HepG2 (cell line): ENCODE results near the gene MYOT. TPM values are rescaled to one million over a fixed set of nuclear protein-coding genes. Genes with fewer than 3 reads are reported as not detected.

Experiments
- ATAC-seq: fragments of 200-7000 bp; cut with Tn5 transposase; 3 replicates; pipeline ENCODE4 v1.9.1; 2020; ENCODE audit warnings: mild to moderate bottlenecking, moderate library complexity
- BruUV-seq: library from RNA; stranded (reverse); fragments of 400-500 nt; replicated peaks from 2 replicates; lab custom pipeline; 2021; lab: Mats Ljungman, UMichigan
- CTCF ChIA-PET: fragments of 300-600 bp; formaldehyde crosslinking; extraction: SDS; loops from one replicate; lab custom pipeline; 2021; ENCODE audit warnings: low total read pairs, inconsistent platforms, low intra/inter-chr PET ratio; lab: Yijun Ruan, JAX
- POLR2A ChIA-PET: fragments of 350-600 bp; sonication (Branson Sonifier 250); formaldehyde crosslinking; loops from one replicate; lab custom pipeline; 2020; ENCODE audit warnings: antibody characterized with exemption, inconsistent platforms; lab: Yijun Ruan, JAX
- DNase-seq: peaks from one replicate; pipeline ENCODE4 v3.0.0-alpha.2; 2015; ENCODE audit warnings: low spot score
- FAIRE-seq: peaks from 3 replicates; lab custom pipeline; 2011; peaks lifted over from hg19 to GRCh38; lab: Jason Lieb, UNC
- H2AFZ ChIP-seq: one replicate; pipeline ENCODE4 v1.6.1; 2011; ENCODE audit warnings: low read length, inconsistent platforms
- H3K27ac ChIP-seq: fragments of 300-600 bp; 3 replicates; pipeline ENCODE4 v1.8.0; 2011; ENCODE audit warnings: mixed run types, mild to moderate bottlenecking, mixed read lengths, low read length, inconsistent platforms; ENCODE audit not compliant: insufficient read depth; ENCODE audit errors: extremely low read length
- H3K27me3 ChIP-seq, 2 experiments: fragments of 200-600 bp in 1 of 2; 2 replicates in 1 of 2; 3 replicates in 1 of 2; pipeline versions ENCODE4 v1.6.0 to v1.8.0; 2011; ENCODE audit warnings: low read length in 2 of 2, mild to moderate bottlenecking in 2 of 2, moderate library complexity in 2 of 2, inconsistent platforms in 1 of 2; ENCODE audit not compliant: insufficient read depth in 2 of 2, control insufficient read depth in 1 of 2
- H3K36me3 ChIP-seq, 2 experiments: fragments of 200-600 bp in 1 of 2; replicated peaks in 1 of 2; 2 replicates in 1 of 2; 3 replicates in 1 of 2; pipeline versions ENCODE4 v1.5.1 to v1.8.0; 2011; ENCODE audit warnings: low read length in 2 of 2, inconsistent platforms in 1 of 2; ENCODE audit not compliant: insufficient read depth in 2 of 2, control insufficient read depth in 1 of 2
- H3K4me1 ChIP-seq: 2 replicates; pipeline ENCODE4 v1.5.1; 2012; ENCODE audit warnings: low read length, inconsistent platforms; ENCODE audit not compliant: insufficient read depth
- H3K4me2 ChIP-seq: 2 replicates; pipeline ENCODE4 v1.6.0; 2011; ENCODE audit warnings: low read depth, low read length, inconsistent platforms
- H3K4me3 ChIP-seq, 3 experiments: fragments of 200-600 bp in 1 of 3; sonication (generic), shearing (Covaris generic) in 1 of 3; replicated peaks in 1 of 3; 2 replicates each; pipeline ENCODE4 v1.5.1; 2011 to 2016; ENCODE audit warnings: low read length in 3 of 3, inconsistent platforms in 2 of 3, low read depth in 2 of 3, mild to moderate bottlenecking in 2 of 3, control low read depth in 1 of 3, mixed read lengths in 1 of 3; ENCODE audit not compliant: insufficient read depth in 1 of 3
- H3K79me2 ChIP-seq: one replicate; pipeline ENCODE4 v1.6.1; 2011; ENCODE audit warnings: low read length, inconsistent platforms; ENCODE audit not compliant: insufficient read depth
- H3K9ac ChIP-seq: 2 replicates; pipeline ENCODE4 v1.6.0; 2011; ENCODE audit warnings: mild to moderate bottlenecking, low read depth, low read length, inconsistent platforms; ENCODE audit not compliant: insufficient read depth
- H3K9me3 ChIP-seq: 2 replicates; pipeline ENCODE4 v1.5.1; 2012; ENCODE audit warnings: mild to moderate bottlenecking, low read length
- H4K20me1 ChIP-seq: 2 replicates; pipeline ENCODE4 v1.6.0; 2011; ENCODE audit warnings: inconsistent platforms, mild to moderate bottlenecking, low read length, moderate library complexity; ENCODE audit not compliant: insufficient read depth
- ADNP ChIP-seq: sonication (generic); formaldehyde crosslinking; IDR thresholded peaks from 2 replicates; pipeline ENCODE4 v1.4.0; 2020; ENCODE audit warnings: missing genetic modification reagents
- CREM ChIP-seq, 2 experiments: sonication (generic) in 1 of 2; formaldehyde crosslinking in 1 of 2; IDR thresholded peaks; 2 replicates each; pipeline versions ENCODE4 v1.4.0 to v1.6.1; 2016 to 2020; ENCODE audit warnings: antibody characterized with exemption in 1 of 2, mild to moderate bottlenecking in 1 of 2, missing genetic modification reagents in 1 of 2
- MLLT10 ChIP-seq: sonication (generic); formaldehyde crosslinking; IDR thresholded peaks from 2 replicates; pipeline ENCODE4 v1.4.0; 2020; ENCODE audit warnings: missing genetic modification reagents
- PRPF4 ChIP-seq: fragments of 200-400 bp; formaldehyde crosslinking; IDR thresholded peaks from 2 replicates; pipeline ENCODE4 v1.6.1; 2016; ENCODE audit warnings: low read length, low read depth; ENCODE audit not compliant: poor library complexity, severe bottlenecking
- ZNF275 ChIP-seq: sonication (generic); formaldehyde crosslinking; IDR thresholded peaks from 2 replicates; pipeline ENCODE4 v1.8.0; 2022; ENCODE audit warnings: missing genetic modification reagents, mild to moderate bottlenecking, inconsistent platforms, borderline replicate concordance
- ZNF331 ChIP-seq: sonication (generic); formaldehyde crosslinking; IDR thresholded peaks from 2 replicates; pipeline ENCODE4 v1.4.0; 2020; ENCODE audit warnings: missing genetic modification reagents
- ZNF709 ChIP-seq: sonication (generic); formaldehyde crosslinking; IDR thresholded peaks from 2 replicates; pipeline ENCODE4 v1.5.0; 2020; ENCODE audit warnings: mild to moderate bottlenecking, missing genetic modification reagents
- ZNF713 ChIP-seq: sonication (generic); formaldehyde crosslinking; IDR thresholded peaks from 2 replicates; pipeline ENCODE4 v1.4.0; 2020; ENCODE audit warnings: mild to moderate bottlenecking, missing genetic modification reagents
- WGBS: methylation state at CpG from one replicate; pipeline ENCODE4 v1.1.6; 2017; ENCODE audit warnings: low lambda C conversion rate; 5-methylcytosine and 5-hydroxymethylcytosine counted together
- in situ Hi-C: cut with HindIII; loops from 2 replicates; pipeline ENCODE4 v1.10.0; 2017; ENCODE audit warnings: low pct_unique_long_range_greater_than_20kb; ENCODE audit not compliant: extremely low pct_ligation_motif_present
- intact Hi-C: fragments of 100-400 bp; cut with micrococcal nuclease; formaldehyde crosslinking; loops from one replicate; pipeline ENCODE4 v1.10.0; 2022; ENCODE audit not compliant: unreplicated experiment
- polyA plus RNA-seq, 8 experiments: library from polyadenylated mRNA; depleted of rRNA in 3 of 8; stranded (reverse) in 7 of 8; unstranded in 1 of 8; fragments of >200 nt; fragmentation: Illumina TruSeq in 4 of 8; extraction: Trizol in 4 of 8; gene quantifications; 2 replicates each; pipeline versions ENCODE4 v1.2.1 to v1.2.3, GENCODE V29; 2011 to 2016; ENCODE audit warnings: low read depth in 4 of 8, missing spikeins in 1 of 8, mixed read lengths in 1 of 8; ENCODE audit not compliant: insufficient read depth in 1 of 8
- total RNA-seq, 5 experiments: library from RNA; depleted of rRNA; stranded (reverse); fragments of >200 nt; fragmentation: Illumina TruSeq; extraction: Trizol; gene quantifications; 2 replicates each; pipeline ENCODE4 v1.2.3, GENCODE V29; 2016; ENCODE audit warnings: low read depth in 1 of 5

MYOT gene
- total and polyA plus RNA-seq, 2 of the 13 experiments (the other 11 are each of a cell fraction or from before 2014, with no cell fraction given): not detected

- intact Hi-C loops: no loop called here
- WGBS: 33% methylated on average over 1 of the region's 1 CpG
- no peak overlapping the region for H3K4me2 ChIP-seq
- TF ChIP-seq ZNF709 (peak; percentile 94), ZNF275 (CRISPR knock-in tag) (no peak)
- TF ChIP-seq, all 625 proteins: peak for 1
- Histone ChIP-seq H3K27ac (no peak overlapping the region), H2AFZ (no peak overlapping the region), H3K4me3 (no peak overlapping the region), H3K4me1 (no peaks in the 10 kb centered on the region), H3K9ac (no peak overlapping the region), H3K79me2 (no peaks in the 10 kb centered on the region), H3K36me3 (no peaks in the 10 kb centered on the region), H4K20me1 (no peaks in the 10 kb centered on the region), H3K9me3 (peaks cover 10% of the 10 kb centered on the region; the same call in 1 of the 2 replicates), H3K27me3 (no peaks in the 10 kb centered on the region)
- in situ Hi-C loops: no loop called here
- no TSS peak for BruUV-seq
- ATAC-seq (no peak), FAIRE-seq (no peak), DNase-seq (no peak)
- ChIA-PET CTCF (no interaction called here), POLR2A (interaction anchor here (0.6 kb wide), 1 partner anchor 9 kb away, joined by 3 read pairs; no protein-coding TSS in a partner anchor)
These were observed 49.3 kb downstream of the MYOT start for GRCh38 chr5:137916923-137917322.

- Histone ChIP-seq H3K27ac (no peak overlapping the region), H3K79me2 (no peaks in the 10 kb centered on the region), H3K9ac (no peak overlapping the region), H3K27me3 (no peaks in the 10 kb centered on the region), H3K4me3 (no peak overlapping the region), H3K9me3 (peaks cover 5% of the 10 kb centered on the region; the same call in 1 of the 2 replicates), H3K36me3 (no peaks in the 10 kb centered on the region), H2AFZ (no peak overlapping the region), H4K20me1 (no peaks in the 10 kb centered on the region), H3K4me1 (no peaks in the 10 kb centered on the region), H3K4me2 (no peak overlapping the region)
- 40% methylated on average over 3 of the region's 3 CpGs for WGBS
- ChIA-PET POLR2A (no interaction called here), CTCF (no interaction called here)
- intact Hi-C loops: no loop called here
- TF ChIP-seq ZNF713 (CRISPR knock-in tag) (no peak), CREM (IDR thresholded peaks at IDR 0.05) (no peak), CREM (CRISPR knock-in tag; IDR thresholded peaks at IDR 0.05) (no peak), ZNF331 (no peak), ADNP (no peak), MLLT10 (no peak), PRPF4 (no peak)
- in situ Hi-C loops: no loop called here
- ATAC-seq (no peak), DNase-seq (no peak), FAIRE-seq (no peak)
- BruUV-seq: no TSS peak
These were observed 54.3 kb downstream of the MYOT start for GRCh38 chr5:137921931-137922330.
